SK-N-MC (cell line): ENCODE results near the gene DNAL4.

ENCODE experiments used
- EZH2 ChIP-seq: fragments of 200-600 bp; sonication (generic); IDR thresholded peaks from one replicate; pipeline ENCODE4 v1.6.1; 2017; ENCODE audit warnings: antibody characterized with exemption
- POLR2AphosphoS5 ChIP-seq: IDR thresholded peaks from 2 replicates; pipeline ENCODE4 v1.6.1; 2012; ENCODE audit warnings: mild to moderate bottlenecking, low read depth, low read length, borderline replicate concordance

DNA sequence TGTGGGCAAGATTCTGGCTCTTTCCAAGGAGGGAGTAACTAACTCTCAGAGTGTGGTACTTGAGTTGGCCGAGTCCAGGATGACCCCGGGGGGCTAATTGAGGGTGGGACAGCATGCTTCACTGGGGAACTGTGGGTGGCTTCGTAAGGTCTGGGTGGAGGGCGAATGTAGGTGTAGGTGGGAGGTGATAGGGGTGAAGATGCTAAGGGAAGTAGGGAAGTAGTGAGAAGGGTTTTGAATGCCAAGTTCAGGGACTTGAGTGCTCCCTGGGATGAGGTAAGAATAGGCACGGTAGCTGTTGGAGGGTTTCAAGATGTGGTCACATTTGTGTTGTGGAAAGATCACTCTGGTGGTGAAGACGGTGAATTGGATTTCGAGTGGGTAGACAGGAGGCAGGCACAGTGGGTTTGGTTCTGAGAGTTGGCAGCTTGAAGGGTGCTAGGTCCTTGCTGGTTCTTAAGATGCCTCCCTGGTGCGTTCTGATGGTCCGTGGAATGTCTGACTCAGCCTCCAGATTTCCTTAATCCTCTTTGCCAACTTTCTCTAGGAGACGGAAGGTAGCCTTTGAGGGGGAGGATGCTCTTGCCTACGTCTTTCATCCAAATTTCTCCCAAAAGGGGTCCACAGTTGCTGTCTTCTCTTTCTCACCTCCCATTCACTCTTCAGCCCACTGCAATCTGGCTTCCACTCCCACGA, 2.5 kb upstream of the DNAL4 start:
- TF ChIP-seq EZH2 (no peak), POLR2AphosphoS5 (no peak)
